HepG2 (cell line): ENCODE data around the gene PXDC1. TPM values are rescaled to one million over a fixed set of nuclear protein-coding genes. Genes with fewer than 3 reads are reported as not detected.

Experiments used
- AFF4 ChIP-seq: sonication (generic); formaldehyde crosslinking; IDR thresholded peaks from 2 replicates; pipeline ENCODE4 v1.4.0; 2020; ENCODE audit warnings: missing genetic modification reagents
- ARHGAP35 ChIP-seq: sonication (generic); formaldehyde crosslinking; IDR thresholded peaks from 2 replicates; pipeline ENCODE4 v1.9.0; 2022; ENCODE audit warnings: mild to moderate bottlenecking, inconsistent platforms, moderate library complexity, missing genetic modification reagents, borderline replicate concordance
- BORCS8-MEF2B ChIP-seq: sonication (generic); formaldehyde crosslinking; IDR thresholded peaks from 2 replicates; pipeline ENCODE4 v1.8.0; 2022; ENCODE audit warnings: mild to moderate bottlenecking, missing genetic modification reagents
- FOSL2 ChIP-seq: sonication (generic); formaldehyde crosslinking; IDR thresholded peaks from 2 replicates; pipeline ENCODE4 v1.4.0; 2020; ENCODE audit warnings: missing genetic modification reagents
- IRX3 ChIP-seq: sonication (generic); formaldehyde crosslinking; IDR thresholded peaks from 2 replicates; pipeline ENCODE4 v1.8.1; 2023; ENCODE audit warnings: mild to moderate bottlenecking, low read depth, missing genetic modification reagents, borderline replicate concordance
- MEF2D ChIP-seq: sonication (generic); formaldehyde crosslinking; IDR thresholded peaks from 2 replicates; pipeline ENCODE4 v1.5.1; 2020; ENCODE audit warnings: mild to moderate bottlenecking, missing genetic modification reagents
- NAIF1 ChIP-seq: sonication (generic); formaldehyde crosslinking; IDR thresholded peaks from 2 replicates; pipeline ENCODE4 v1.5.0; 2020; ENCODE audit warnings: mild to moderate bottlenecking, missing genetic modification reagents, borderline replicate concordance
- PLSCR1 ChIP-seq: sonication (generic); formaldehyde crosslinking; IDR thresholded peaks from 2 replicates; pipeline ENCODE4 v1.5.0; 2020; ENCODE audit warnings: missing genetic modification reagents, mild to moderate bottlenecking, borderline replicate concordance
- RELA ChIP-seq: sonication (generic); formaldehyde crosslinking; IDR thresholded peaks from 2 replicates; pipeline ENCODE4 v1.4.0; 2020; ENCODE audit warnings: missing genetic modification reagents
- U2AF2 ChIP-seq: fragments of 200-400 bp; formaldehyde crosslinking; IDR thresholded peaks from 2 replicates; pipeline ENCODE4 v1.6.1; 2017; ENCODE audit warnings: low read depth, mild to moderate bottlenecking, low read length
- ZIK1 ChIP-seq: sonication (generic); formaldehyde crosslinking; IDR thresholded peaks from 2 replicates; pipeline ENCODE4 v1.5.0; 2020; ENCODE audit warnings: mild to moderate bottlenecking, low read depth, missing genetic modification reagents, borderline replicate concordance
- ZKSCAN1 ChIP-seq: fragments of 150-350 bp; IDR thresholded peaks from 2 replicates; pipeline ENCODE4 v1.6.1; 2014; ENCODE audit warnings: low read length
- ZNF180 ChIP-seq: sonication (generic); formaldehyde crosslinking; IDR thresholded peaks from 2 replicates; pipeline ENCODE4 v1.4.0; 2020; ENCODE audit warnings: low read depth, missing genetic modification reagents, borderline replicate concordance
- ZNF207 ChIP-seq: fragments of 450-650 bp; IDR thresholded peaks from 2 replicates; pipeline ENCODE4 v1.6.1; 2016; ENCODE audit warnings: antibody characterized with exemption, borderline replicate concordance
- ZNF225 ChIP-seq: sonication (generic); formaldehyde crosslinking; IDR thresholded peaks from 2 replicates; pipeline ENCODE4 v1.4.0; 2020; ENCODE audit warnings: mild to moderate bottlenecking, missing genetic modification reagents
- ZNF253 ChIP-seq: sonication (generic); formaldehyde crosslinking; IDR thresholded peaks from 2 replicates; pipeline ENCODE4 v1.8.0; 2022; ENCODE audit warnings: mild to moderate bottlenecking, missing genetic modification reagents, borderline replicate concordance
- ZNF30 ChIP-seq: sonication (generic); formaldehyde crosslinking; IDR thresholded peaks from 2 replicates; pipeline ENCODE4 v1.5.0; 2020; ENCODE audit warnings: mild to moderate bottlenecking, missing genetic modification reagents
- ZNF33B ChIP-seq: sonication (generic); formaldehyde crosslinking; IDR thresholded peaks from 2 replicates; pipeline ENCODE4 v1.5.1; 2020; ENCODE audit warnings: mild to moderate bottlenecking, missing genetic modification reagents
- ZNF687 ChIP-seq: sonication (generic); formaldehyde crosslinking; IDR thresholded peaks from 2 replicates; pipeline ENCODE4 v1.5.1; 2020; ENCODE audit warnings: mild to moderate bottlenecking, missing genetic modification reagents, moderate library complexity
- polyA plus RNA-seq, 8 experiments: library from polyadenylated mRNA; depleted of rRNA in 3 of 8; stranded (reverse) in 7 of 8; unstranded in 1 of 8; fragments of >200 nt; fragmentation: Illumina TruSeq in 4 of 8; extraction: Trizol in 4 of 8; gene quantifications; 2 replicates each; pipeline versions ENCODE4 v1.2.1 to v1.2.3, GENCODE V29; 2011 to 2016; ENCODE audit warnings: low read depth in 4 of 8, missing spikeins in 1 of 8, mixed read lengths in 1 of 8; ENCODE audit not compliant: insufficient read depth in 1 of 8
- total RNA-seq, 5 experiments: library from RNA; depleted of rRNA; stranded (reverse); fragments of >200 nt; fragmentation: Illumina TruSeq; extraction: Trizol; gene quantifications; 2 replicates each; pipeline ENCODE4 v1.2.3, GENCODE V29; 2016; ENCODE audit warnings: low read depth in 1 of 5

The PXDC1 gene
- total and polyA plus RNA-seq, 2 of the 13 experiments (the other 11 are each of a cell fraction or from before 2014, with no cell fraction given): 32.4 to 34.7 TPM

- TF ChIP-seq ZNF30 (CRISPR knock-in tag) (peak; percentile 13; the same call in 1 of the 2 replicates), ZNF253 (0 out of 2 replicates have a peak, but pooled peaks have one; percentile 6), FOSL2 (CRISPR knock-in tag) (no peak), ZNF225 (CRISPR knock-in tag) (peak; percentile 86; the same call in 1 of the 2 replicates), ZNF207 (no peak), ZNF33B (CRISPR knock-in tag) (peak; percentile 40; the same call in 1 of the 2 replicates), RELA (no peak), NAIF1 (CRISPR knock-in tag) (peak; percentile 41; the same call in 1 of the 2 replicates), BORCS8-MEF2B (CRISPR knock-in tag) (peak; percentile 54), AFF4 (CRISPR knock-in tag) (peak; percentile 39; the same call in 1 of the 2 replicates), PLSCR1 (CRISPR knock-in tag) (0 out of 2 replicates have a peak, but pooled peaks have one; percentile 45), IRX3 (peak; percentile 85), ARHGAP35 (CRISPR knock-in tag) (peak; percentile 61; the same call in 1 of the 2 replicates), U2AF2 (no peak), ZNF687 (CRISPR knock-in tag) (peak; percentile 63), ZIK1 (CRISPR knock-in tag) (peak; percentile 70; the same call in 1 of the 2 replicates), ZNF180 (CRISPR knock-in tag) (no peak), ZKSCAN1 (no peak), MEF2D (CRISPR knock-in tag) (no peak)
These were observed at the start of gene PXDC1 (continued) for GRCh38 chr6:3751077-3751729.
